HG03196 (cell line): Measurements from ENCODE around the gene TP53TG3.
"Not testable (repeated sequence)": the region's sequence is repeated elsewhere in the genome, so short reads cannot be mapped to it uniquely, and the experiment has no call there.

ENCODE experiments used
- ATAC-seq: cut with Tn5 transposase; IDR thresholded peaks from one replicate; pipeline ENCODE4 v1.9.1; 2021; ENCODE audit not compliant: unreplicated experiment

The TP53TG3 gene

DNA sequence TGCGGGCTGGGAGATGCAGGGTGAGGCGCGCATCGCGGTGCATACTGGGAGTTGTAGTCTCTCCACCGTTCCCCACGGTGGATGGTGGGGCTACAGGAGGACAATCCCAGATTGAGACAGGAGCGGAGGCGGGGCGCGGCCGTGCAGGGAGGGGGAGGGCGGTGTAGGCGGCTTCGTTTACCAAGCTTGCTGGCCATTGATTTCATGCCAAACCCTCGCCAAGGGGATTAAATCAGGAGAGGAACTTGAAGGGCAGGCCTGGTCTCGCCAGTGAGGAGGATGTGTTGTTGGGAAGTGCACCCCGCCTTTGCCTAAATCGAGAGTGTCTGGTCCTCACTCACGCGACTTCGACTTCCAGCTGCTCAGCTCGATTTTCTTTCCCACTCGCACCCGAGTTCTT, at the start of gene TP53TG3:
TSS of gene TP53TG3 (minus strand) at position 101 of the 400 bp plus-strand sequence. CDS start at position 33, 68 bp downstream.
- ATAC-seq: not testable (repeated sequence)

DNA sequence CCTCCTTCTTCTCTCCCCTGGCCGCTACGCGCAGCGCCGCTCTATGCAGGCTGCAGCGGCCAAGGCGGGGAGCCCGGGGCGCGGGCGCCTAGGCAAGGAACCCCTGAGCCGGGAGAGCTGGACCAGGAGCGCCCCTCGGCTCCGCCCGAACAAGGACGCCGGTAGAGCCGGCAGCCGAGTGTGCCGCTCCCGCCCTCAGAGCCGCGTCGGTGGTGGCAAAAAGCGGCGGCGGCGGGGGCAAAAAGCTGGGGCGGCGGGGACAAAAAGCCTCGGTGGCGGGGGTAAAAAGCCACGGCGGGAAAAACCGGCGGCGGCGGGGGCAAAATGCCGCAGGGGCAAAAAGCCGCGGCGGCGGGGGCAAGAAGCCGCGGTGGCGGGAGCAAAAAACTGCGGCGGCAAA, 25.1 kb downstream of the TP53TG3 start:
- ATAC-seq: not testable (repeated sequence)

GRCh38 chr16:32647562-32647961, 28.4 kb downstream of the TP53TG3 start:
- ATAC-seq: not testable (repeated sequence)

- ATAC-seq: not testable (repeated sequence)
Observed at GRCh38 chr16:32646780-32647179, 29.2 kb downstream of the TP53TG3 start.

DNA sequence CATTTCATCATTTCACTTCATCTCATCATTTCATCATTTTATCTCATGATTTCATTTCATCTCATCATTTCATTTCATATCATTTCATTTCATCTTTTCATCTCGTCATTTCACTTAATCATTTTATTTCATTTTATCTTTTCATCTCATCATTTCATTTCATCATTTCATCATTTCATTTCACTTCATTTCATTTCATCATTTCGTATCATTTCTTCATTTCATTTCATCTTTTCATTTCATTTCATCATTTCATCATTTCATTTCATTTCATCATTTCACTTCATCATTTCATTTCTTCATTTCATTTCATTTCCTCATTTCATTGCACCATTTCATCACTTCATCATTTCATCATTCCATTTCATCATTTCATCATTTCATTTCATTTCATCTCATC, 29.8 kb downstream of the TP53TG3 start:
- ATAC-seq: not testable (repeated sequence)

- not testable (repeated sequence) for ATAC-seq
Observed at GRCh38 chr16:32645278-32645908, 30.6 kb downstream of the TP53TG3 start.

DNA sequence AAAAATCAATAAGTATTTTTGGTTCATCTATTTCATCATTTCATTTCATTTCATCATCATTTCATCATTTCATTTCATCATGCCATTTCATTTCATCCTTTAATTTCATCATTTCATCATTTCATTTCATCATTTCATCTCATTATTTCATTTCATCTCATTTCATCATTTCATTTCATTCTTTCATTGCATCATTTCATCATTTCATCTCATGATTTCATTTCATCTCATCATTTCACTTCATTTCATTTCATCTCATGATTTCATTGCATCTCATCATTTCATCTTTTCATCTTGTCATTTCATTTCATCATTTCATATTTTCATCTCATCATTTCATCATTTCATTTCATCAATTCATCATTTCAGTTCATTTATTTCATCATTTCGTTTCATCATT, 31.2 kb downstream of the TP53TG3 start:
- ATAC-seq: not testable (repeated sequence)

DNA sequence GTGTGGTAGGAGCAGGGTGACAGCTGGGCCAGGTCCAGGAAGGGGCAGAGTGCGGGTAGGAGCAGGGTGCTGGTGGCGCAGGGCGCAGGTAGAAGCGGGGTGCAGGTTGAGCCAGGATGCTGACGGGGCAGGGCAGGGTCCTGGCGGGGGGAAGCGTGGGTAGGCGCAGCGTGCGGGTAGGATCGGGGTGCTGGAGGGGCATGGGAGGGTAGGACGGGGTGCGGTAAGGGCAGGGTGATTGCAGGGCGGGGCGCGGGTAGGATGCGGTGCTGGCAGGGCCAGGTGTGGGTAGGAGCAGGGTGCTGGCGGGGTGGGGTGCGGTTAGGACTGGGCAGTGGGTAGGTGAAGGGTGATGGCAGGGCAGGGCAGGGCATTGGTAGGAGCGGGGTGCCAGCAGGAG, 38.4 kb downstream of the TP53TG3 start:
- not testable (repeated sequence) for ATAC-seq

- ATAC-seq: not testable (repeated sequence)
Observed at GRCh38 chr16:32632096-32632495, 43.9 kb downstream of the TP53TG3 start.
